Smooth muscle cell (in vitro differentiated cells): ENCODE results near the gene HEXA. TPM values are rescaled to one million over a fixed set of nuclear protein-coding genes. Genes with fewer than 3 reads are reported as not detected.

Experiments
- DNase-seq: peaks from one replicate; lab custom pipeline; 2025; ENCODE audit not compliant: unreplicated experiment; lab: John Stamatoyannopoulos, UW
- H2AFZ ChIP-seq: fragments of 200-600 bp; sonication (generic); 2 replicates; pipeline ENCODE4 v1.6.0; 2016; ENCODE audit warnings: antibody characterized with exemption, low read depth, mild to moderate bottlenecking
- H3F3A ChIP-seq: fragments of 200-600 bp; sonication (generic); 2 replicates; pipeline ENCODE4 v1.6.0; 2017; ENCODE audit warnings: antibody characterized with exemption, low read depth
- H3K27ac ChIP-seq: fragments of 200-600 bp; sonication (generic); 2 replicates; pipeline ENCODE4 v1.5.1; 2016; ENCODE audit warnings: low read depth, mild to moderate bottlenecking
- H3K27me3 ChIP-seq: fragments of 200-600 bp; sonication (generic); 2 replicates; pipeline ENCODE4 v1.6.1; 2016; ENCODE audit warnings: low read depth, mild to moderate bottlenecking
- H3K36me3 ChIP-seq: fragments of 200-600 bp; sonication (generic); 2 replicates; pipeline ENCODE4 v1.5.1; 2016; ENCODE audit warnings: low read depth
- H3K4me1 ChIP-seq: fragments of 200-600 bp; sonication (generic); 2 replicates; pipeline ENCODE4 v1.5.1; 2016; ENCODE audit warnings: low read depth
- H3K4me2 ChIP-seq: fragments of 200-600 bp; sonication (generic); 2 replicates; pipeline ENCODE4 v1.6.0; 2016; ENCODE audit warnings: mild to moderate bottlenecking
- H3K4me3 ChIP-seq: fragments of 200-600 bp; sonication (generic); 2 replicates; pipeline ENCODE4 v1.5.1; 2016; ENCODE audit warnings: mild to moderate bottlenecking
- H3K79me2 ChIP-seq: fragments of 200-600 bp; sonication (generic); 2 replicates; pipeline ENCODE4 v1.6.0; 2016; ENCODE audit warnings: low read depth, mild to moderate bottlenecking
- H3K9ac ChIP-seq: fragments of 200-600 bp; sonication (generic); 2 replicates; pipeline ENCODE4 v1.6.0; 2016; ENCODE audit warnings: low read depth
- H3K9me3 ChIP-seq: fragments of 200-600 bp; sonication (generic); replicated peaks from 2 replicates; pipeline ENCODE4 v1.5.1; 2016; ENCODE audit warnings: low read depth
- H4K20me1 ChIP-seq: fragments of 200-600 bp; sonication (generic); 2 replicates; pipeline ENCODE4 v1.6.0; 2016; ENCODE audit warnings: low read depth
- CTCF ChIP-seq: fragments of 200-600 bp; sonication (generic); IDR thresholded peaks from 2 replicates; pipeline ENCODE4 v1.5.1; 2017; ENCODE audit warnings: borderline replicate concordance, mild to moderate bottlenecking, antibody characterized with exemption; ENCODE audit not compliant: insufficient read depth, poor library complexity, severe bottlenecking
- WGBS: methylation state at CpG from one replicate; pipeline ENCODE4 v1.1.7; 2016; ENCODE audit warnings: low lambda C conversion rate; 5-methylcytosine and 5-hydroxymethylcytosine counted together
- polyA plus RNA-seq: library from polyadenylated mRNA; unstranded; fragments of >200 nt; fragmentation: Nextera tagmentation; extraction: Ambion mirVana; gene quantifications from 2 replicates; pipeline ENCODE4 v1.2.1, GENCODE V29; 2016
- total RNA-seq: library from RNA; depleted of rRNA; stranded (reverse); fragments of >200 nt; gene quantifications from 2 replicates; pipeline ENCODE4 v1.2.3, GENCODE V29; 2014

HEXA gene
- total and polyA plus RNA-seq, 2 experiments from 2014 or later, result 77.4 to 155 TPM

- no peak for TF ChIP-seq CTCF
- H3K4me1 ChIP-seq, result no peaks in the 10 kb centered on the region
- no peak overlapping the region for H2AFZ ChIP-seq
- no peaks in the 10 kb centered on the region for H3K9me3 ChIP-seq
- WGBS, result 68% methylated on average over 5 of the region's 5 CpGs
- H4K20me1 ChIP-seq, result no peaks in the 10 kb centered on the region
- H3K4me2 ChIP-seq, result no peak overlapping the region
- no peaks in the 10 kb centered on the region for H3K79me2 ChIP-seq
- H3K9ac ChIP-seq, result no peak overlapping the region
- no peaks in the 10 kb centered on the region for H3K36me3 ChIP-seq
- no peak for DNase-seq
- H3K27me3 ChIP-seq, result peaks cover 3% of the 10 kb centered on the region
- H3K27ac ChIP-seq, result no peak overlapping the region
- no peak overlapping the region for H3K4me3 ChIP-seq
- H3F3A ChIP-seq, result no peaks in the 10 kb centered on the region
Observed at GRCh38 chr15:72307026-72307425, 68.8 kb downstream of the HEXA start.

- 73% methylated on average over 10 of the region's 10 CpGs for WGBS
- no peaks in the 10 kb centered on the region for H3K9me3 ChIP-seq
- no peaks in the 10 kb centered on the region for H3K4me1 ChIP-seq
- H3K4me3 ChIP-seq, result no peak overlapping the region
- DNase-seq, result no peak
- H3K27me3 ChIP-seq, result peaks cover 3% of the 10 kb centered on the region
- no peaks in the 10 kb centered on the region for H4K20me1 ChIP-seq
- TF ChIP-seq CTCF, result no peak
- no peak overlapping the region for H3K9ac ChIP-seq
- no peaks in the 10 kb centered on the region for H3K79me2 ChIP-seq
- H3F3A ChIP-seq, result no peaks in the 10 kb centered on the region
- H3K27ac ChIP-seq, result no peak overlapping the region
- H2AFZ ChIP-seq, result no peak overlapping the region
- no peaks in the 10 kb centered on the region for H3K36me3 ChIP-seq
- no peak overlapping the region for H3K4me2 ChIP-seq
Observed at GRCh38 chr15:72306211-72306785, 69.5 kb downstream of the HEXA start.

GRCh38 chr15:72304596-72304995 is 71.2 kb downstream of the HEXA start:
- Histone ChIP-seq H3K27me3 (peaks cover 3% of the 10 kb centered on the region), H3K9me3 (no peaks in the 10 kb centered on the region), H3F3A (no peaks in the 10 kb centered on the region), H3K4me2 (no peak overlapping the region), H3K36me3 (no peaks in the 10 kb centered on the region), H3K79me2 (no peaks in the 10 kb centered on the region), H3K27ac (no peak overlapping the region), H3K9ac (no peak overlapping the region), H3K4me1 (no peaks in the 10 kb centered on the region), H4K20me1 (no peaks in the 10 kb centered on the region), H3K4me3 (no peak overlapping the region), H2AFZ (no peak overlapping the region)
- DNase-seq, result no peak
- WGBS, result 91% methylated on average over 7 of the region's 7 CpGs
- no peak for TF ChIP-seq CTCF

- 32% methylated on average over 1 of the region's 1 CpG for WGBS
- H3K27me3 ChIP-seq, result peaks cover 14% of the 10 kb centered on the region
Observed at GRCh38 chr15:72302955-72303354, 72.9 kb downstream of the HEXA start.

More at GRCh38 chr15:72302955-72303354, 72.9 kb downstream of the HEXA start:
- Histone ChIP-seq H3K4me3 (no peak overlapping the region), H3K4me1 (no peaks in the 10 kb centered on the region), H3K36me3 (no peaks in the 10 kb centered on the region), H4K20me1 (no peaks in the 10 kb centered on the region), H3K9me3 (no peaks in the 10 kb centered on the region), H3K9ac (no peak overlapping the region), H3K27ac (no peak overlapping the region), H3F3A (no peaks in the 10 kb centered on the region), H3K79me2 (no peaks in the 10 kb centered on the region), H3K4me2 (no peak overlapping the region), H2AFZ (no peak overlapping the region)
- TF ChIP-seq CTCF, result no peak
- DNase-seq, result no peak
